ENCODE results near the gene MICB.

- TF ChIP-seq CTCF (IDR thresholded peaks at IDR 0.05) (peak; percentile 95 to 99 (median 98)), POLR2A (IDR thresholded peaks at IDR 0.05) (peak; percentile 9), POLR2AphosphoS5 (IDR thresholded peaks at IDR 0.05) (peak; percentile 83)
Observed at GRCh38 chr6:31546339-31546957, 48.5 kb downstream of the MICB start, which contains the start of gene ATP6V1G2.
